SU-DHL-6 (cell line): ENCODE measurements around the gene PTPRA.

ENCODE experiments used
- H2AFZ ChIP-seq: fragments of 200-600 bp; sonication (generic); 2 replicates; pipeline ENCODE4 v1.6.1; 2014; ENCODE audit warnings: low read depth, mild to moderate bottlenecking, moderate library complexity, mixed read lengths, antibody characterized with exemption, low read length; ENCODE audit not compliant: severe bottlenecking
- H3F3A ChIP-seq: fragments of 200-600 bp; shearing (Covaris generic); 2 replicates; pipeline ENCODE4 v1.6.0; 2016; ENCODE audit warnings: antibody characterized with exemption, mild to moderate bottlenecking; ENCODE audit not compliant: insufficient read depth
- H3K27ac ChIP-seq: fragments of 200-600 bp; sonication (generic); 2 replicates; pipeline ENCODE4 v1.5.1; 2016; ENCODE audit warnings: low read depth, mild to moderate bottlenecking, low read length, moderate library complexity, mixed read lengths
- H3K27me3 ChIP-seq: fragments of 200-600 bp; sonication (generic), shearing (Covaris generic); 2 replicates; pipeline ENCODE4 v1.6.0; 2014; ENCODE audit warnings: mild to moderate bottlenecking, low read length
- H3K36me3 ChIP-seq: fragments of 200-600 bp; sonication (generic); 2 replicates; pipeline ENCODE4 v1.6.1; 2014; ENCODE audit warnings: mild to moderate bottlenecking, low read length, mixed read lengths
- H3K4me2 ChIP-seq: fragments of 300-600, 200-600 bp; shearing (Covaris generic), sonication (generic); 2 replicates; pipeline ENCODE4 v1.6.0; 2014; ENCODE audit warnings: low read length, low read depth, mild to moderate bottlenecking; ENCODE audit not compliant: poor library complexity, severe bottlenecking
- H3K4me3 ChIP-seq: fragments of 200-600 bp; sonication (generic); 2 replicates; pipeline ENCODE4 v1.5.1; 2014; ENCODE audit warnings: antibody characterized with exemption, low read length, mild to moderate bottlenecking, mixed read lengths; ENCODE audit not compliant: insufficient read depth, poor library complexity, severe bottlenecking
- H3K79me2 ChIP-seq: fragments of 200-600 bp; sonication (generic); 2 replicates; pipeline ENCODE4 v1.6.1; 2014; ENCODE audit warnings: mild to moderate bottlenecking, low read length, moderate library complexity; ENCODE audit not compliant: insufficient read depth
- H3K9ac ChIP-seq: fragments of 200-600 bp; sonication (generic); 2 replicates; pipeline ENCODE4 v1.7.0; 2014; ENCODE audit warnings: mild to moderate bottlenecking, low read length
- H3K9me2 ChIP-seq: fragments of 200-600 bp; sonication (generic); replicated peaks from 2 replicates; pipeline ENCODE4 v1.6.1; 2014; ENCODE audit warnings: low read length; ENCODE audit not compliant: insufficient read depth
- H3K9me3 ChIP-seq: fragments of 200-600 bp; sonication (generic); 2 replicates; pipeline ENCODE4 v1.6.1; 2014; ENCODE audit warnings: low read length, mixed read lengths; ENCODE audit not compliant: insufficient read depth
- H4K20me1 ChIP-seq: fragments of 200-600 bp; sonication (generic); 2 replicates; pipeline ENCODE4 v1.6.1; 2014; ENCODE audit warnings: low read depth, mild to moderate bottlenecking, antibody characterized with exemption, low read length, moderate library complexity, mixed read lengths
- CTCF ChIP-seq: fragments of 200-600 bp; sonication (generic); IDR thresholded peaks from one replicate; pipeline ENCODE4 v1.5.1; 2017; ENCODE audit warnings: antibody characterized with exemption, mild to moderate bottlenecking, low read length, moderate library complexity; ENCODE audit not compliant: insufficient read depth, poor library complexity, severe bottlenecking
- EZH2phosphoT487 ChIP-seq: fragments of 200-600 bp; sonication (generic), shearing (Covaris generic); conservative IDR thresholded peaks from 2 replicates; pipeline ENCODE4 v1.6.1; 2018; ENCODE audit warnings: mild to moderate bottlenecking, antibody characterized with exemption, low read length, moderate library complexity, mixed read lengths

Gene PTPRA

GRCh38 chr20:3082306-3082951, 209.1 kb downstream of the PTPRA start:
- no peaks in the 10 kb centered on the region for H3K9me2 ChIP-seq
- H3K4me3 ChIP-seq = no peak overlapping the region
- H3K79me2 ChIP-seq = no peaks in the 10 kb centered on the region
- H3F3A ChIP-seq = no peaks in the 10 kb centered on the region
- H3K9me3 ChIP-seq = no peaks in the 10 kb centered on the region
- H3K9ac ChIP-seq = no peak overlapping the region
- no peaks in the 10 kb centered on the region for H3K27me3 ChIP-seq
- H2AFZ ChIP-seq = no peak overlapping the region
- H4K20me1 ChIP-seq = no peaks in the 10 kb centered on the region
- no peak overlapping the region for H3K27ac ChIP-seq
- H3K36me3 ChIP-seq = no peaks in the 10 kb centered on the region
- TF ChIP-seq CTCF (no peak), EZH2phosphoT487 (no peak)
- no peak overlapping the region for H3K4me2 ChIP-seq

DNA sequence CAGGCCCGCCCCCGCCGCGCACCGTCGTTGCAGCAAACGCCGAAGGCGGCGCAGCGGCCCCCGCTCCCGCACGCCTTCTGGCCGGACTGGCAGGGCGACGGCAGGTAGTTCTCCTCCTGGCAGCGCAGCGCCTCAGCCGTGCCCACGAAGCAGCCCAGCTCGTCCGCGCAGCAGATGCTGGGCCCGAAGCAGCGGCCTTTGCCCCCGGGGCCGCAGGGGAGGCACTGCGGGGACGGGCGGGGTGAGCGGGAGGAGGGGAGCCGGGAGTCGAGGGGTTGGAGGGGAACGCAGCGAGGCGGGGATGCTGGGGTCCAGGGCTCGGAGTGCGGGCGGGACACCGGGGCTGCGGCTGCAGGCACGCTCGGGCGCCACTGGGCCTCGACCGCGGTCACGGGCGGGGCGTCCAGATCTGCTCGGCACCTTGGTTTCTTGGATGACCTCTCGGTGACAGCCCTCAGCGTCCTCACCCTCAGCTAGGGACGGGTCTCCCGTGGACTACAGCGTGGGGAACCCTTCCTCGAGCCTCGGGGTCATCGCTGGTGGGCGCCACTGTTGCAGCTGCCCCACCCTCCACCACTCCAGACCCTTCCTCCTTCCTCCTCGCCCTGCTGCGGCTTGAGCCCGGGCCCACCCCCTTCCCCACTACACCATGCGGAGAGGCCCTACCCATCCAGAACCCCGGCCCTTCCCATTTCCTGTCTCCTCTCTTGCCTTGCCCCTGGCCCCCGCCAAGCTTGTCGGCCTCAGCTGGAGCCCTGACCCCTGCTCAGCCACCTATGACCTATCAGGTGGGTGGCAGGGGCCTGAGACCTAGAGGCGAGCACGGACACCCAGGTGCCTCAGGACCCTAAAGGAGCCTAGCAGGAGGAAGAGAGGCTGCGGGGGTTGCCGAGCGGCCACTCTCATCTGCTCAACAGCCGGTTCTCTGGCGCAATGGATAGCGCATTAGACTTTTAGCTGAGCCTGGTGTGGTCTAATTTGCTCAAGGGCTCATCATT, 210.0 kb downstream of the PTPRA start:
- no peak overlapping the region for H3K4me3 ChIP-seq
- H3K9ac ChIP-seq = no peak overlapping the region
- H3K4me2 ChIP-seq = no peak overlapping the region
- H3F3A ChIP-seq = no peaks in the 10 kb centered on the region
- no peaks in the 10 kb centered on the region for H3K79me2 ChIP-seq
- H4K20me1 ChIP-seq = no peaks in the 10 kb centered on the region
- no peak overlapping the region for H3K27ac ChIP-seq
- no peaks in the 10 kb centered on the region for H3K9me3 ChIP-seq
- no peaks in the 10 kb centered on the region for H3K27me3 ChIP-seq
- H3K9me2 ChIP-seq = no peaks in the 10 kb centered on the region
- no peaks in the 10 kb centered on the region for H3K36me3 ChIP-seq
- no peak for TF ChIP-seq EZH2phosphoT487
- TF ChIP-seq CTCF = no peak
- H2AFZ ChIP-seq = no peak overlapping the region

DNA sequence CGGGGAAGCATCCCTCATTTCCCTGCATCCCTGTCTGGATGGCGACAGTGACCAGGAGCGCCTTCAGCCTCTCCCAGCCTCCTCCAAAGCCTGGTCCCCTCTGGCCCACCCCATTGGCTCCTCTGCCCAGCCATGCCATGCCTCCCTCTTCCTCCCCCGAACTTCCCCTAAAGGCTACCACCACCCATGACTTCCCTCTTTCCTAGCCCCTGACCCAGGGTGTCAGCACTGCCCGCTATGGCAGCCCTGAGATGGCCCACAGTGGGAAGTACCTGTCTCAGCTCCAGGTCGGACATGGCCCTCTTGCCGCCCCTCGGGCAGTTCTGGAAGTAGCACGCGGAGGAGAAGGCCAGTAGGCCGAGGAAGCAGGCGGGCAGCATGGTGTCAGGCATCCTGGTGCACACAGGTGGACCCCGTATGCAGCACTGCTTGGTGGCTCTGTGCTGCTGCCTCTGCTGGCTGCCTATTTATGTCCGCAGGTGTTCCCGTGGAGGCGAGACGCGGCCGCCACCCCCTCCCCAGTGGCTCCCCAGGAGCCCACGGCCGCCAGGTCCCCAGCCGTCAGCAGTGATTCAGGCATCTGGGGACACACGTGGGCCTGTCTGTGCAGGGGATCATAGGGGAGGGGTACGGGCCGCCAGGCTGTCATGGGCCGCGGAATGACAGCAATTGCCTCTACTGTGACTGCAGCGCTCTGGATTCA, 211.2 kb downstream of the PTPRA start, which contains the start of gene AVP:
Gene AVP (minus strand): TSS at position 442 of the 703 bp plus-strand sequence. CDS start 50 bp downstream, at position 392.
- no peaks in the 10 kb centered on the region for H4K20me1 ChIP-seq
- H3K4me3 ChIP-seq = no peak within 1 kb of the TSS
- no peak within 1 kb of the TSS for H3K27ac ChIP-seq
- no peaks in the 10 kb centered on the region for H3F3A ChIP-seq
- no peaks in the 10 kb centered on the region for H3K79me2 ChIP-seq
- H3K9ac ChIP-seq = no peak within 1 kb of the TSS
- H3K9me2 ChIP-seq = no peaks in the 10 kb centered on the region
- no peak within 1 kb of the TSS for H2AFZ ChIP-seq
- no peaks in the 10 kb centered on the region for H3K36me3 ChIP-seq
- H3K9me3 ChIP-seq = no peaks in the 10 kb centered on the region
- H3K4me2 ChIP-seq = no peak within 1 kb of the TSS
- TF ChIP-seq EZH2phosphoT487 (no peak), CTCF (no peak)
- no peaks in the 10 kb centered on the region for H3K27me3 ChIP-seq
